Stomach (tissue), 4 donors: Measurements from ENCODE around the gene SCARB1.

Experiments
- CTCF ChIP-seq, 7 experiments: fragments of 450-650 bp in 4 of 7; fragments of 200-600 bp in 3 of 7; sonication (generic) in 3 of 7; IDR thresholded peaks; one replicate each; pipeline ENCODE4 v1.5.1; 2016 to 2019; ENCODE audit warnings: antibody characterized with exemption in 7 of 7, control low read depth in 2 of 7, mild to moderate bottlenecking in 1 of 7
- EP300 ChIP-seq: sonication (generic); formaldehyde crosslinking; IDR thresholded peaks from one replicate; pipeline ENCODE4 v1.6.1; 2017; ENCODE audit warnings: antibody characterized with exemption
- POLR2A ChIP-seq, 4 donors: fragments of 450-650 bp; IDR thresholded peaks; one replicate each; pipeline ENCODE4 v1.6.1; 2016; ENCODE audit warnings: antibody characterized with exemption in 4 of 4, control low read depth in 2 of 4, mild to moderate bottlenecking in 1 of 4, moderate library complexity in 1 of 4
- POLR2AphosphoS5 ChIP-seq, 3 donors: sonication (generic); formaldehyde crosslinking; IDR thresholded peaks; one replicate each; pipeline ENCODE4 v1.6.1; 2016; ENCODE audit warnings: antibody characterized with exemption in 3 of 3

- TF ChIP-seq CTCF (IDR thresholded peaks at IDR 0.05): no peak
- TF ChIP-seq POLR2A (IDR thresholded peaks at IDR 0.05): no peak
- no peak for TF ChIP-seq POLR2AphosphoS5 (IDR thresholded peaks at IDR 0.05)
- TF ChIP-seq EP300: no peak
Observed at GRCh38 chr12:124768452-124769162, 95.1 kb downstream of the SCARB1 start.
